DOHH2 (cell line): ENCODE results near the gene NFIA.

Source experiments
- H3F3A ChIP-seq: fragments of 200-600 bp; sonication (generic), shearing (Covaris generic); 2 replicates; pipeline ENCODE4 v1.6.0; 2016; ENCODE audit warnings: antibody characterized with exemption, mild to moderate bottlenecking; ENCODE audit not compliant: control insufficient read depth, insufficient read depth
- H3K27ac ChIP-seq: fragments of 200-600 bp; sonication (generic); 2 replicates; pipeline ENCODE4 v1.5.1; 2014; ENCODE audit warnings: low read depth, mild to moderate bottlenecking, low read length, moderate library complexity
- H3K27me3 ChIP-seq: fragments of 200-600 bp; sonication (generic); 2 replicates; pipeline ENCODE4 v1.6.1; 2014; ENCODE audit warnings: mild to moderate bottlenecking, low read length, mixed read lengths; ENCODE audit not compliant: control insufficient read depth
- H3K36me3 ChIP-seq: fragments of 200-600 bp; sonication (generic); 2 replicates; pipeline ENCODE4 v1.6.1; 2014; ENCODE audit warnings: mild to moderate bottlenecking, low read length, moderate library complexity, mixed read lengths; ENCODE audit not compliant: control insufficient read depth
- H3K4me1 ChIP-seq: fragments of 200-600 bp; sonication (generic); 2 replicates; pipeline ENCODE4 v1.6.1; 2014; ENCODE audit warnings: mild to moderate bottlenecking, low read length, mixed read lengths; ENCODE audit not compliant: control insufficient read depth
- H3K4me2 ChIP-seq: fragments of 200-600 bp; sonication (generic); 2 replicates; pipeline ENCODE4 v1.6.0; 2014; ENCODE audit warnings: mild to moderate bottlenecking, low read length, moderate library complexity
- H3K4me3 ChIP-seq: fragments of 200-600 bp; sonication (generic); 2 replicates; pipeline ENCODE4 v1.5.1; 2014; ENCODE audit warnings: mild to moderate bottlenecking, low read length, mixed read lengths
- H3K79me2 ChIP-seq: fragments of 200-600 bp; sonication (generic); 2 replicates; pipeline ENCODE4 v1.6.1; 2014; ENCODE audit warnings: mild to moderate bottlenecking, low read length, mixed read lengths; ENCODE audit not compliant: control insufficient read depth
- H3K9me2 ChIP-seq: fragments of 200-600 bp; sonication (generic); replicated peaks from 2 replicates; pipeline ENCODE4 v1.6.1; 2014; ENCODE audit warnings: mild to moderate bottlenecking, low read length, mixed read lengths; ENCODE audit not compliant: control insufficient read depth
- H3K9me3 ChIP-seq: fragments of 200-600 bp; sonication (generic); 2 replicates; pipeline ENCODE4 v1.6.1; 2014; ENCODE audit warnings: antibody characterized with exemption, low read length, mixed read lengths; ENCODE audit not compliant: control insufficient read depth, insufficient read depth
- H4K20me1 ChIP-seq: fragments of 200-600 bp; sonication (generic); 2 replicates; pipeline ENCODE4 v1.6.0; 2014; ENCODE audit warnings: low read depth, mild to moderate bottlenecking, antibody characterized with exemption, low read length, moderate library complexity; ENCODE audit not compliant: control insufficient read depth, insufficient read depth
- CTCF ChIP-seq: fragments of 200-600 bp; sonication (generic); IDR thresholded peaks from one replicate; pipeline ENCODE4 v1.5.1; 2014; ENCODE audit warnings: antibody characterized with exemption, mild to moderate bottlenecking, low read depth, low read length; ENCODE audit not compliant: poor library complexity, severe bottlenecking
- EZH2phosphoT487 ChIP-seq: fragments of 200-600 bp; sonication (generic); IDR thresholded peaks from 2 replicates; pipeline ENCODE4 v1.6.1; 2017; ENCODE audit warnings: borderline replicate concordance, mild to moderate bottlenecking, antibody characterized with exemption, low read length, moderate library complexity, mixed read lengths

The NFIA gene

GRCh38 chr1:61240878-61241277 is 158.5 kb downstream of the NFIA start:
- H3K4me2 ChIP-seq = no peak overlapping the region
- TF ChIP-seq CTCF = no peak
- TF ChIP-seq EZH2phosphoT487 = no peak
- H3K4me1 ChIP-seq = peaks cover 14% of the 10 kb centered on the region

GRCh38 chr1:61241411-61241838 is 159.1 kb downstream of the NFIA start:
- H3K79me2 ChIP-seq = no peaks in the 10 kb centered on the region
- peaks cover 20% of the 10 kb centered on the region for H3K4me1 ChIP-seq
- no peaks in the 10 kb centered on the region for H3K9me2 ChIP-seq
- no peaks in the 10 kb centered on the region for H3K36me3 ChIP-seq
- H3K4me2 ChIP-seq = no peak overlapping the region
- peaks cover 4% of the 10 kb centered on the region; the same call in 1 of the 2 replicates for H3F3A ChIP-seq
- H3K27ac ChIP-seq = no peak overlapping the region
- peaks cover 13% of the 10 kb centered on the region; the same call in 1 of the 2 replicates for H4K20me1 ChIP-seq
- TF ChIP-seq CTCF = no peak
- TF ChIP-seq EZH2phosphoT487 = no peak
- no peaks in the 10 kb centered on the region for H3K9me3 ChIP-seq
- H3K27me3 ChIP-seq = no peaks in the 10 kb centered on the region; the same call in 1 of the 2 replicates
- no peak overlapping the region for H3K4me3 ChIP-seq

More at GRCh38 chr1:61240878-61241277, 158.5 kb downstream of the NFIA start:
- H3K36me3 ChIP-seq = no peaks in the 10 kb centered on the region
- H3F3A ChIP-seq = peaks cover 3% of the 10 kb centered on the region; the same call in 1 of the 2 replicates
- no peaks in the 10 kb centered on the region for H3K79me2 ChIP-seq
- H3K27me3 ChIP-seq = no peaks in the 10 kb centered on the region; the same call in 1 of the 2 replicates
- no peak overlapping the region for H3K4me3 ChIP-seq
- no peaks in the 10 kb centered on the region for H3K9me3 ChIP-seq
- no peaks in the 10 kb centered on the region for H3K9me2 ChIP-seq
- H3K27ac ChIP-seq = no peak overlapping the region
- H4K20me1 ChIP-seq = peaks cover 13% of the 10 kb centered on the region; the same call in 1 of the 2 replicates

- TF ChIP-seq CTCF = no peak
- TF ChIP-seq EZH2phosphoT487 = no peak
- Histone ChIP-seq H3K4me2 (no peak overlapping the region), H3K9me3 (no peaks in the 10 kb centered on the region), H3F3A (peaks cover 4% of the 10 kb centered on the region; the same call in 1 of the 2 replicates), H3K4me3 (no peak overlapping the region), H3K4me1 (peaks cover 20% of the 10 kb centered on the region), H3K27ac (no peak overlapping the region), H3K79me2 (no peaks in the 10 kb centered on the region), H3K27me3 (no peaks in the 10 kb centered on the region; the same call in 1 of the 2 replicates), H4K20me1 (peaks cover 13% of the 10 kb centered on the region; the same call in 1 of the 2 replicates), H3K36me3 (no peaks in the 10 kb centered on the region), H3K9me2 (no peaks in the 10 kb centered on the region)
These were observed 159.6 kb downstream of the NFIA start for GRCh38 chr1:61241973-61242381.
